GM18498 (cell line): ENCODE measurements around the gene SCAMP3.
"Not testable (repeated sequence)": the region's sequence is repeated elsewhere in the genome, so short reads cannot be mapped to it uniquely, and the experiment has no call there.

Source experiments
- ATAC-seq: cut with Tn5 transposase; IDR thresholded peaks from one replicate; pipeline ENCODE4 v1.9.1; 2021; ENCODE audit warnings: mild to moderate bottlenecking, moderate library complexity; ENCODE audit not compliant: unreplicated experiment

The SCAMP3 gene

DNA sequence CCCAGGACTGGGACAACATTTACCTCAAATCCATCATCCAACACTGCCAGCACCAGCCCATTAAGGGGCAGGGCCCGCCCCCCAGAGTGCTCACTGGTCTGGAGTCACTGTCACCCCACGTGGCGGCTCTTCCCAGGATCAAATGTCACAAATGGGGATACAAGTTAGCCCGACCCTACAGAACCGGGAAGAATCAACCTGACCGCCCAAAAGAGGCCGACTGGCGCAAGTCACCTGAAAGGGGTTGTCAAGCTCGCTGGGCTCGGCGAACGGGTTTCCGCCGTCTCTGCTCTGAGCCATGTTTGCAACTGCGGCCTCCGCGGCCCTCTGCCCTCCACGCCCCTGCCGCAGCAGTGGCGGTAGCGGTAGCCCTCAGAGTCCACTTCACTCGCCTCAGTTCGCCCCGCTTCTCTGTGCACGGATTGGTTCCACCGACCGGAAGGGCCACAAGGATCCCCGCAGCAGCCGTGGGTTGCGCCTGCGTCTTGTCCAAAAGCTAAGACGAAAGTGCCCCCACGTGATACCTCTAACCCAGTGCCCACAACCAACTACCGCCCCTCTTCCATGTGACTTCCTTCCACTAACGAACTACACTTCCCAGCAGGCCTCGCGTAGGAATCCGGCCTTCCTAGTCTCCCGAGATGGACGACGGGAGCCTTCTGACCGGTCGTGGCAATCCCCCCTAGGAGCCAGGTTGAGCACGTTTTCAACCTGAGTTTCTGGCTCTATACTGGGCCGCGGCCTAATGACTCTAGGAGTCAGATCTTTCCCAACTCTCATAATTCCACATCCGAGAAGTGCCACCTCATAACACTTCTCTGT lies at the start of gene SCAMP3:
SCAMP3 (minus strand) TSS at position 509 of the 822 bp plus-strand sequence; CDS start at position 300, 209 bp downstream.
- ATAC-seq: peak; percentile 86

GRCh38 chr1:155309423-155310021 lies 47.4 kb upstream of the SCAMP3 start:
- ATAC-seq: no peak

GRCh38 chr1:155308493-155309422 lies 46.6 kb upstream of the SCAMP3 start, which contains the start of gene FDPS:
TSS of gene FDPS (plus strand) at chr1:155308866. CDS start at chr1:155309790, 924 bp downstream.
- peak; percentile 95 for ATAC-seq

GRCh38 chr1:155307247-155307740 lies 45.1 kb upstream of the SCAMP3 start:
- ATAC-seq: no peak

DNA sequence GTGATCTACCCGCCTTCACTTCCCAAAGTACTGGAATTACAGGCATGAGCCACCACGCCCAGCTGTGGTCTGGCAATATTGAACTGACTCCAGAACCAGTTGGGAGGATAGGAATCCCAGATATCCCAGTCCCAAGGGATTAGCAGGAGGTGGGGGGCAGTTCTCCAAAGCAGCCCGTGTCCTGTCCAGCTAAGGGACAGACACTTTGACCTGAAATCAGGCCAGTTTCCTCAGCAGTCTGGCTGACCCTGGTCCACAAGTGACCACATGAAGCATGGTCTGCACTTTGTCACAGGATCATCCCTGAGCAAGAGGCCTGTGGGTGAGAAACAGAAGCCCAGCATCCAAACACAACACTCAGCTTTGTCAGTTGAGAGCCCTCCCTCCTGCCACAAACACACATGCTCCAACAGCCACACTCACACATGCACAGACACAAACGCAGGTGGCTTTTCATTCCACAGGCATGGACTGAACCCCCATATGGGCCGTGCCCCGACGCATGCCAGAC lies 43.8 kb upstream of the SCAMP3 start:
- ATAC-seq: no peak

GRCh38 chr1:155304558-155305063 lies 42.5 kb upstream of the SCAMP3 start:
- no peak for ATAC-seq

GRCh38 chr1:155301342-155301841 lies 39.2 kb upstream of the SCAMP3 start, which contains the start of gene PKLR:
TSS of gene PKLR (minus strand) at chr1:155301438. CDS start at chr1:155301395, 43 bp downstream.
- no peak for ATAC-seq

GRCh38 chr1:155300553-155301329 lies 38.6 kb upstream of the SCAMP3 start:
- no peak for ATAC-seq

GRCh38 chr1:155300024-155300423 lies 37.9 kb upstream of the SCAMP3 start:
- ATAC-seq: no peak

DNA sequence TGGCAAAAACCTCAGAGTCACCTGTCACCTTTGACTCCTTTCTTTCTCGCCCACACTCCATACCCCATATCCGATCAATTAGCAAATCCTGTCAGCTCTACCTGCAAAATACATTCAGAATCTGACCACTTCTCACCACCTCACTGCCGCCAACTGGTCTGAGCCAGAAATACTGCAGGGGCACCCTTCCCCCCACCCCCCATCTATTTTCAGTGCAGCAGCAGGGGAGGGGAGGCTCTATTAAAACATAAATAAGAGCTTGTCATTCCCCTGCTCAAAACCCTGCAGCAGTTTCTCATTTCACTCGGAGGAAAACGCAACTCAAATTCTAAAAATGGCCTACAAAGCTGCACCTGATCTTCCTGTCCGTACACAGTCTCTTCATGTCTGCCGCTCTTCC lies 35.2 kb upstream of the SCAMP3 start:
- no peak for ATAC-seq

DNA sequence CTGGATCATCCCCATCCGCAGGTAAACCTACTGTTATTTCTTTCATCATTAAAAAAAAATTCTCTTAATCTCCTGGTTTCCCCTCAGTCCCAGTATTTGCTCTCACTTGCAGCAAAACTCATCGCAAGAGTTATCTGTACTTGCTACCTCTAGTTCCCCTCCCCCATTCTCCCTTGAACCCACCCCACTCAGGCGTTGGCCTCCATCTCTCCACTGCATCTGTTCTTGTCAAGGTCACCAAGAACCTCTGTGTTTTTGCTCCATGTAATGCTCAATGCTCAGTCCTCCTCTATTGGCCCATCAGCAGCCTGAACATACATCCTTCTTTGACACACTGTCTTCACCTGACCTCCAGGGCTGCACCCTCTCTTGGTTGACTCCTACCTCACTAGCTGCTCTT lies 34.5 kb upstream of the SCAMP3 start:
- no peak for ATAC-seq

GRCh38 chr1:155295942-155296267 lies 33.7 kb upstream of the SCAMP3 start:
- no peak for ATAC-seq

DNA sequence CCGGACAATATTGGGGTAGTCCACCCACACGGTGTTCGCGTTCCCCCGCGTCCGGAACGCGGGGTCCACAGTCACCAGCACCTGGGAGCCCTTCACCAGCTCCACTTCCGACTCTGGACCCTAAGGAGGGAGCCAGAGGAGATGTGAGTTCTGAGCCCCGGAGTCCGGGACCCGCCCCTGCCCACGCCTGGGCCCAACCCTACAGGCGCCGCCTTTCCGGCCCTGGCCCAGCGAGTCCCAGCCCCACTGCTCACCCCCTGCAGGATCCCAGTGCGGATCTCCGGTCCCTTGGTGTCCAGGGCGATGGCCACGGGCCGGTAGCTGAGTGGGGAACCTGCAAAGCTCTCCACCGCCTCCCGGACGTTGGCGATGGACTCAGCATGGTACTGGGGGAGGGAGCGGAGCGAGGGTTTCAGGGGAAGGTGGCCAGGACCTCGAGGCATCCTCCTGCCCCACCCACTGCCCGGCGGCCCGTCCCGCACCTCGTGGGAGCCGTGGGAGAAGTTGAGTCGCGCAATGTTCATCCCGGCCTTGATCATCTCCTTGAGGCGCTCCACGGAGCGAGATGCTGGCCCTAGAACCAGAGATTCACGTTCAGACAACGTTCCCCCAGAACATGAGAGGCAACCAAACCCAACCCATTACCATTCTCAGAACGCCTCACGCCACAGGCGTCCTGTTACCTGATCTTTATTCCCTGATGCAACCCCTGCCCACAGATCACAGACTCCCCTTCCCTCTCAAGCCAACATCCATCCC lies 33.2 kb upstream of the SCAMP3 start:
- no peak for ATAC-seq

- no peak for ATAC-seq
Observed at GRCh38 chr1:155294520-155295182, 32.5 kb upstream of the SCAMP3 start.

- ATAC-seq: no peak
Observed at GRCh38 chr1:155293086-155293749, 31.1 kb upstream of the SCAMP3 start.

DNA sequence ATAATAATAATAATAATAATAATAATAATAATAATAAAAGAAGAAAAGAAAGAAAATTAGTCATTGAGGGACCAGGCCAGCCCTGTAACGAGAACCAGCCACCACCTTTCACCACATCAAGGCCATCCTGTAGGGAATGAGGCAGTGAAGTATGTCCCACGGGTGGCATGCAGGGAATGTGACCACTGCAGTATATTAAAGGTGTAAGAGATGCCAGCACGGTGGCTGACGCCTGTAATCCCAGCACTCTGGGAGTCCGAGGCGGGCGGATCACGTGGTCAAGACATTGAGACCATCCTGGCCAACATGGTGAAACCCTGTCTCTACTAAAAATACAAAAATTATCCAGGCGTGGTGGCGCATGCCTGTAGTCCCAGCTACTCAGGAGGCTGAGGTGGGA lies 28.8 kb upstream of the SCAMP3 start:
- not testable (repeated sequence) for ATAC-seq

DNA sequence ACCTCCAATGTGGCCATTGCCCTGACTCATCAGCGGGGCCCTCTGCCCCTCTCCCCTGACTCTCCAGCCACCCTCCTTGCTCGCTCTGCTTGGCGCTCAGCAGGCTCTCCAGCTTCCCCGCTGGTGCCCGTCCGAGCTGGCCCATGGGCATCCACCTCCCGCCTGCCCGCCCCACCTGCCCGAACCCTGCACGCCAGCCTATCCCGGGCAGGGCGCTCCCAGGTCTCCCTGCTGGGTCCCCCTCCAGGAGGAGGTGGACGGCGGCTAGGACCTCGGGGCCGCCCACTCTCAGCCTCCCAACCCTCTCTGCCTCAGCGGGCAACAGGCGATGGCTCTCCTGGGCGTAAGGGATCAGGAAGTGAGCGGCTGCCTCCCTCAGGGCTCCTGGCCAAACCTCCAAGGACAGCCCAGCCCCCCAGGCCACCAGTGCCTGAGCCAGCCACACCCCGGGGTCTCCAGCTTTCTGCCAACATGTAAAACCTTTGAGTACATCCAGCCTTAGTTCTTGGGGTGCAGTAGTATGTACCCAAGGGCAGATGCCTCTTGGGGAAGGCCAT lies 25.9 kb upstream of the SCAMP3 start:
- ATAC-seq: no peak

GRCh38 chr1:155286544-155286943 lies 24.4 kb upstream of the SCAMP3 start:
- no peak for ATAC-seq
